Kidney (tissue), 14 donors: ENCODE results near the gene SLC25A48. TPM values are rescaled to one million over a fixed set of nuclear protein-coding genes. Genes with fewer than 3 reads are reported as not detected.
"Not testable (repeated sequence)": the region's sequence is repeated elsewhere in the genome, so short reads cannot be mapped to it uniquely, and the experiment has no call there.

Experiments
- DNase-seq, 5 donors: peaks; one replicate each; pipeline ENCODE4 v3.0.0-alpha.2; 2013 to 2020
- FAIRE-seq: peaks from 2 replicates; lab custom pipeline; 2012; peaks lifted over from hg19 to GRCh38; lab: Jason Lieb, UNC
- H3K27ac ChIP-seq, 2 donors: one replicate each; pipeline ENCODE4 v1.7.0; 2013; ENCODE audit warnings: low read depth in 2 of 2, low read length in 2 of 2, inconsistent platforms in 1 of 2
- H3K27me3 ChIP-seq: one replicate; pipeline ENCODE4 v1.7.1; 2013; ENCODE audit warnings: low read length, inconsistent platforms; ENCODE audit not compliant: control insufficient read depth, insufficient read depth
- H3K36me3 ChIP-seq, 3 donors: one replicate each; pipeline versions ENCODE4 v1.7.0 to v1.7.1; 2013; ENCODE audit warnings: low read length in 3 of 3, control low read depth in 1 of 3, inconsistent platforms in 1 of 3; ENCODE audit not compliant: insufficient read depth in 3 of 3, control insufficient read depth in 2 of 3
- H3K4me1 ChIP-seq, 3 donors: one replicate each; pipeline versions ENCODE4 v1.7.0 to v1.7.1; 2013; ENCODE audit warnings: low read length in 3 of 3, inconsistent platforms in 1 of 3, low read depth in 1 of 3; ENCODE audit not compliant: control insufficient read depth in 2 of 3, insufficient read depth in 2 of 3
- H3K4me3 ChIP-seq, 3 donors: one replicate each; pipeline versions ENCODE4 v1.7.0 to v1.8.1; 2013; ENCODE audit warnings: low read length in 3 of 3, control low read depth in 1 of 3, inconsistent platforms in 1 of 3
- H3K9ac ChIP-seq, 3 donors: one replicate each; pipeline versions ENCODE4 v1.7.0 to v1.7.1; 2013; ENCODE audit warnings: low read length in 3 of 3, control low read depth in 1 of 3, inconsistent platforms in 1 of 3
- H3K9me3 ChIP-seq, 3 donors: one replicate each; pipeline versions ENCODE4 v1.7.0 to v1.7.1; 2013; ENCODE audit warnings: low read length in 3 of 3, control low read depth in 1 of 3, inconsistent platforms in 1 of 3; ENCODE audit not compliant: control insufficient read depth in 2 of 3, insufficient read depth in 1 of 3
- intact Hi-C: fragments of 100-400 bp; cut with DNase I; formaldehyde crosslinking; loops from one replicate; pipeline ENCODE4 v1.11.1; 2022
- polyA plus RNA-seq: library from polyadenylated mRNA; stranded (reverse); fragments of 350-450 nt; fragmentation: Illumina TruSeq; extraction: RNeasy Lipid Tissue Mini Kit (QIAGEN cat#74804); gene quantifications from one replicate; pipeline ENCODE4 v1.2.3, GENCODE V29; 2014; ENCODE audit warnings: low read depth, low replicate concordance; ENCODE audit not compliant: insufficient read depth
- total RNA-seq: library from RNA; stranded (reverse); fragmentation: NEBNext Ultra II Directional; extraction: Animal tissue kit (Norgen Biotek cat#: 25700); gene quantifications from one replicate; pipeline ENCODE4 v1.2.1, GENCODE V29; 2021
- TF ChIP-seq, protein P1 (sequence below): IDR thresholded peaks from 3 replicates; pipeline ENCODE4 v1.5.1; 2012; ENCODE audit warnings: mild to moderate bottlenecking, moderate library complexity, borderline replicate concordance; ENCODE audit not compliant: insufficient read depth; ENCODE audit errors: extremely low read depth
- donor health status: control.
- donor health status: control.
- donor health status: control.
- donor health status: control.
- donor health status: control.
- donor health status: DM: yes; HTN: yes; CAD: no.
- donor health status: Normal renal cell carcinoma (clear cell type).

SLC25A48 gene
- total and polyA plus RNA-seq, 2 donors from 2014 or later, result 1.7 to 10.4 TPM

DNA sequence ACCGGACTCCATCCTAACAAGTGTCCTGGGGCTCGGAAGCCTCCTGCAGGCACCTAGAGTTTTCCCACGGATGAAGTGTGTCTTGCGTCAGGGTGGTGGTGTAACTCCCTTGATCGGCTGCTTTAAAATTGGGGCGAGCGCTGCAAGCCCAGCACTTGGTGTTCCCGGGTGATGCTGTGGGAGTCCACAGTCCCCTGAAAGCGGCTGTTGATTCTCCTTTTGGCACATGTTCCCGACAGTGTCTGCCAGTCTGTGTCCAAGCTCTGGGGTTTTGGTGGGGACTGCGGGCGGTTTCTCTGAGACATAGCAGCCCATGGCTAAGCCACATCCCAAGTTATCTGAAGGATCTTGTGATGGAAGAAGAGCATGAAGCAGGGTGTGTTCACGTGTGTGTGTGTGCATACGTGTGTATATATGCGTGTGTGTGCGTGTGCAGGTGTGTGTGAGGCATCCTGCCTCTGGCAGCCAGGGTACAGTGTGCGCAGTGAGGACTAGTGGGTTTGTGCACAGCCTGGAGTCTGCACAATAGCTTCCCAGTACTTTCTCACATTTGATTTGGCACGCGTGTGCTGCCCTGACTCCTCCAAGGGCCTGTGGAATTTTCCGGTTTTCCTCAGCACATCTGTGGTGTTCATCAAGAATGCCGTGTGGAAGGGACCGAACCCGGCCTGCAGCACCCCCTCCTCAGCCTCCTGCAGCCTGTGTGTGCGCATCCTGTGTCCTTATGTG, 16.9 kb downstream of the SLC25A48 start:
- no peak overlapping the region for H3K4me3 ChIP-seq
- TF ChIP-seq, protein P1, sequence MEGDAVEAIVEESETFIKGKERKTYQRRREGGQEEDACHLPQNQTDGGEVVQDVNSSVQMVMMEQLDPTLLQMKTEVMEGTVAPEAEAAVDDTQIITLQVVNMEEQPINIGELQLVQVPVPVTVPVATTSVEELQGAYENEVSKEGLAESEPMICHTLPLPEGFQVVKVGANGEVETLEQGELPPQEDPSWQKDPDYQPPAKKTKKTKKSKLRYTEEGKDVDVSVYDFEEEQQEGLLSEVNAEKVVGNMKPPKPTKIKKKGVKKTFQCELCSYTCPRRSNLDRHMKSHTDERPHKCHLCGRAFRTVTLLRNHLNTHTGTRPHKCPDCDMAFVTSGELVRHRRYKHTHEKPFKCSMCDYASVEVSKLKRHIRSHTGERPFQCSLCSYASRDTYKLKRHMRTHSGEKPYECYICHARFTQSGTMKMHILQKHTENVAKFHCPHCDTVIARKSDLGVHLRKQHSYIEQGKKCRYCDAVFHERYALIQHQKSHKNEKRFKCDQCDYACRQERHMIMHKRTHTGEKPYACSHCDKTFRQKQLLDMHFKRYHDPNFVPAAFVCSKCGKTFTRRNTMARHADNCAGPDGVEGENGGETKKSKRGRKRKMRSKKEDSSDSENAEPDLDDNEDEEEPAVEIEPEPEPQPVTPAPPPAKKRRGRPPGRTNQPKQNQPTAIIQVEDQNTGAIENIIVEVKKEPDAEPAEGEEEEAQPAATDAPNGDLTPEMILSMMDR, result no peak
- H3K9me3 ChIP-seq, result no peaks in the 10 kb centered on the region
- no peaks in the 10 kb centered on the region for H3K36me3 ChIP-seq
- no peaks in the 10 kb centered on the region for H3K27me3 ChIP-seq
- H3K4me1 ChIP-seq, result no peaks in the 10 kb centered on the region
- FAIRE-seq (no peak), DNase-seq (no peak)
- no peak overlapping the region for H3K27ac ChIP-seq
- no peak overlapping the region for H3K9ac ChIP-seq
- intact Hi-C loops, result no loop called here

DNA sequence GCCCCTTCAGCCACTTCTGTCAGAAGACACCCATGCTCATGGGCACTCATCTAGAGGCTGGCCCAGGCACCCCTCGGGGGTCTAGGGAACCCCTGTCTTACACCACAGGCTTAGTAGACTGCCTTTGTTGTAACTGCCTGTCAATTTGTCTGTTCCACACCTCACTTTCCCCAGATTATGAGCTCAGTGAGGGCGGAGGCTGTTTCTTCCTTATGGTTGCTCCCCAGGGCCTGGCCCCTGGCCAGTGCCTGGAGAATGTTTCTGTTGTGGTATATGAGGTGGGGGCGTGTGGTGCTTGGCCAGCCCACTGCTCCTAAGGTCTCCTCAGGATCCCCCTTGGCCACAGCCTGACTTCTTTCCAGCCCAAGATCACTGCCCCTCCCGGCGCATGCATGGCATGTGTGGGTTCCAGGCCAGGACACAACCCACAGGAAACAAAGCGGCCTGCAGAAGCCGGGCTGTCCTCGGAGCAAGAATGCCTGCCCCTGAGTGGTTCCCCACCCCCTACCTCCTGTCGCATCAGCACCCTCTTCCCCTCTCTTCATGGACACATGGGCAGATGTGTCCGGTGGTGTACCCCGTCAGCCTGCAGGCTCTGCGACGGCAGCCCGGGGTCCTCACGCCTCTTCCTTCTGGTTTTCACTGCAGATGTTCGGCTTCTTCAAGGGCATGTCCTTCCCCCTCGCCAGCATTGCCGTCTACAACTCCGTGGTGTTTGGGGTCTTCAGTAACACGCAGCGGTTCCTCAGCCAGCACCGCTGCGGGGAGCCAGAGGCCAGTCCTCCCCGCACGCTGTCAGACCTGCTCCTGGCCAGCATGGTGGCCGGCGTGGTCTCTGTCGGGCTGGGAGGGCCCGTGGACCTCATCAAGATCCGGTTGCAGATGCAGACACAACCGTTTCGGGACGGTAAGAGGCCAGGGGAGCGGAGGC, 17.7 kb downstream of the SLC25A48 start:
- Histone ChIP-seq H3K27ac (no peak overlapping the region), H3K9ac (no peak overlapping the region), H3K9me3 (no peaks in the 10 kb centered on the region), H3K27me3 (no peaks in the 10 kb centered on the region), H3K4me3 (no peak overlapping the region), H3K36me3 (no peaks in the 10 kb centered on the region), H3K4me1 (no peaks in the 10 kb centered on the region)
- intact Hi-C loops, result no loop called here
- FAIRE-seq (no peak), DNase-seq (no peak)
- TF ChIP-seq, protein P1, result no peak

DNA sequence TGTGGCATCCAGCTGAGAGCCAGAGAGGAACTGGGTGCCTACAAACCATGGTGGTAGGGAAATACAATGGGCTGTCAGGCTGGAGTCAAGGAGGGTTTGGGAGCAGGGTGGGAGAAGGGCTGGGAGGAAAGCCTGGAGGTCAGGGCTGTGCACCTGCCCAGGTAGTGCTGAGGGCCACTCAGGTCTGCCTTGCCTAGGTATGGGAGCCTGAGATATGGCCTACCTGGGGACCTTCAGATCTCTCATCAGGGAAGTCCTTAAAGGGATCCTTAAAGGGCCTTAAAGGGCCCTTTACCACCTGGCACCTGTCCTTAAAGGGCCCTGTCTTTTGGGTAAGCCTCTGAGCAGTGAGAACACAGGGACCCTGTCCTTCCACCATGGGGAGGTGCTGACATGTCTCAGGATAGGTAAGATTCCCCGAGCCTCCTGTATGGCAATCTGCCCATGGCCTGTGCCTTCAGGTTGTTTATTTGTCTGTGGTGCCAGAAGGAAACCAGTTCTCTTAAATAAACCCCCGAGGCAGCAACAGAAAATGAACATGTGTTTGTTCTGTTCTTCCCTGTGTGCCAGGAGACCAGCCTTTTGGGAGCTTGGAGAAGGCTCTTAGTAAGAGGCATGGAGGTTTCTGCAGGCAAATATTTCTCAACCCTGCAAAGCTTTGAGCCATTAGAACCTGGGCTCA, 23.3 kb downstream of the SLC25A48 start:
- no peak overlapping the region for H3K4me3 ChIP-seq
- H3K4me1 ChIP-seq, result no peaks in the 10 kb centered on the region
- H3K27ac ChIP-seq, result no peak overlapping the region
- H3K27me3 ChIP-seq, result no peaks in the 10 kb centered on the region
- TF ChIP-seq, protein P1, result no peak
- no peak for FAIRE-seq
- intact Hi-C loops, result no loop called here
- no peak overlapping the region for H3K9ac ChIP-seq
- H3K9me3 ChIP-seq, result no peaks in the 10 kb centered on the region
- DNase-seq, result no peak
- no peaks in the 10 kb centered on the region for H3K36me3 ChIP-seq

DNA sequence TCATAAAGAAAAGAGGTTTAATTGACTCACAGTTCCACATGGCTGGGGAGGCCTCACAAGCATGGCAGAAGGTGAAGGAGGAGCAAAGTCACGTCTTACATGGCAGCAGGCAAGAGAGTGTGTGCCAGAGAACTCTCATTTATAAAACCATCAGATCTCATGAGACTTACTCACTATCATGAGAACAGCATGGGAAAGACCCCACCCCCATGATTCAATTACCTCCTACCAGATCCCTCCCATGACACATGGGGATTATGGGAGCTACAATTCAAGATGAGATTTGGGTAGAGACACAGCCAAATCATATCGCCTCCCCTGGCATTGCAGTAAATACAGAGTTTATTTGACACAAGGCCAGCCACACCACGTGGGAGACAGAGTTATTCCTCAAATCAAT, 24.7 kb downstream of the SLC25A48 start:
- H3K36me3 ChIP-seq, H3K4me3 ChIP-seq, FAIRE-seq, intact Hi-C loops, H3K27me3 ChIP-seq, H3K4me1 ChIP-seq, DNase-seq, H3K9ac ChIP-seq, H3K27ac ChIP-seq, H3K9me3 ChIP-seq: not testable (repeated sequence)
